ENCODE measurements around the gene FOXP2. TPM values are rescaled to one million over a fixed set of nuclear protein-coding genes. Genes with fewer than 3 reads are reported as not detected.

FOXP2 gene
- total and polyA plus RNA-seq, 2 of the 4 experiments (the other 2 are of a cell fraction), result 0.89 to 1.1 TPM

- ATAC-seq (ENCODE audit: low read depth) (no peak), DNase-seq (no peak)
- H2BK5ac ChIP-seq (ENCODE audit: low read depth, low read length, poor library complexity, severe bottlenecking), result no peak overlapping the region
- no peaks in the 10 kb centered on the region for H3K9me3 ChIP-seq (ENCODE audit: control insufficient read depth, insufficient read depth, low read length)
- H2AFZ ChIP-seq (replicated peaks; ENCODE audit: low read length, poor library complexity), result no peak overlapping the region
- no peaks in the 10 kb centered on the region for H3K27me3 ChIP-seq (ENCODE audit: control insufficient read depth, insufficient read depth, low read length)
- no peak overlapping the region for H3K18ac ChIP-seq (ENCODE audit: low read depth, low read length)
- in situ Hi-C loops (cut with MboI; ENCODE audit: low sequenced_read_pairs), result no loop called here
- TF ChIP-seq ELK1 (IDR thresholded peaks at IDR 0.05; ENCODE audit: borderline replicate concordance, low read depth, low read length) (no peak), SMC3 (IDR thresholded peaks at IDR 0.05; ENCODE audit: low read depth, low read length) (no peak), BHLHE40 (IDR thresholded peaks at IDR 0.05; ENCODE audit: low read depth, low read length) (no peak), MXI1 (IDR thresholded peaks at IDR 0.05; ENCODE audit: borderline replicate concordance, low read depth, low read length) (no peak), POLR2A (IDR thresholded peaks at IDR 0.05; ENCODE audit: low read depth, low read length) (no peak), CEBPB (IDR thresholded peaks at IDR 0.05; ENCODE audit: low read depth, low read length) (no peak), MAZ (IDR thresholded peaks at IDR 0.05; ENCODE audit: borderline replicate concordance, low read depth, low read length) (no peak), RCOR1 (IDR thresholded peaks at IDR 0.05; ENCODE audit: insufficient replicate concordance, low read length) (no peak), RAD21 (IDR thresholded peaks at IDR 0.05; ENCODE audit: low read length) (no peak), FOS (IDR thresholded peaks at IDR 0.05; ENCODE audit: low read depth, low read length) (no peak), USF2 (IDR thresholded peaks at IDR 0.05; ENCODE audit: low read depth, low read length) (no peak), RFX5 (IDR thresholded peaks at IDR 0.05; ENCODE audit: low read depth, low read length) (no peak)
- no peak overlapping the region for H3K4me3 ChIP-seq (ENCODE audit: insufficient read depth, low read depth, low read length)
- no CpG with 5 or more reads among the region's 1 CpG for WGBS, 2 experiments (ENCODE audit: extremely low coverage in 2 of 2, insufficient read length in 1 of 2)
- no peak overlapping the region for H4K91ac ChIP-seq (ENCODE audit: insufficient read depth, low read depth, low read length)
- no peaks in the 10 kb centered on the region for H3K9me1 ChIP-seq (ENCODE audit: insufficient read depth, low read length)
- H3K79me1 ChIP-seq (ENCODE audit: low read depth in 1 of 2, low read length in 2 of 2), result no peaks in the 10 kb centered on the region
- intact Hi-C loops (cut with micrococcal nuclease), result no loop called here
- CTCF ChIA-PET, result interaction anchor here (0.6 kb wide), 1 partner anchor 11 kb away, joined by 4 read pairs; no protein-coding TSS in a partner anchor
- dilution Hi-C loops (cut with HindIII; ENCODE audit: low sequenced_read_pairs, unreplicated experiment), result no loop called here
- no peaks in the 10 kb centered on the region for H3K4me1 ChIP-seq (ENCODE audit: control insufficient read depth, insufficient read depth, low read length)
- H2BK120ac ChIP-seq (ENCODE audit: low read depth, low read length), result no peak overlapping the region
- H3K9ac ChIP-seq (ENCODE audit: low read depth, low read length), result no peak overlapping the region
- H3K4me2 ChIP-seq (ENCODE audit: low read depth, low read length), result no peak overlapping the region
- H3K56ac ChIP-seq (ENCODE audit: extremely low read depth, insufficient read depth, low read length), result no peak overlapping the region
- no peak overlapping the region for H3K4ac ChIP-seq (ENCODE audit: low read depth, low read length)
- no peak overlapping the region for H3K27ac ChIP-seq (ENCODE audit: insufficient read depth, low read length)
- H2BK20ac ChIP-seq (ENCODE audit: low read depth, low read length), result no peak overlapping the region
- no peak overlapping the region for H4K5ac ChIP-seq (ENCODE audit: low read depth, low read length)
- H4K8ac ChIP-seq (ENCODE audit: low read depth in 2 of 2, low read length in 2 of 2), result no peak overlapping the region
- BruUV-seq (replicated peaks), result no TSS peak
- no peak overlapping the region for H3K23ac ChIP-seq (ENCODE audit: low read depth, low read length)
- POLR2A ChIA-PET (ENCODE audit: unreplicated experiment), result no interaction called here
- H4K20me1 ChIP-seq (ENCODE audit: insufficient read depth, low read length), result no peaks in the 10 kb centered on the region
- H2AK9ac ChIP-seq (replicated peaks; ENCODE audit: low read depth, low read length, poor library complexity), result no peak overlapping the region
- H3K14ac ChIP-seq (replicated peaks; ENCODE audit: low read depth, low read length), result no peak overlapping the region
- no peaks in the 10 kb centered on the region for H3K36me3 ChIP-seq (ENCODE audit: control insufficient read depth, insufficient read depth, low read length)
- H2AK5ac ChIP-seq (ENCODE audit: low read depth, low read length), result no peak overlapping the region
- H2BK15ac ChIP-seq (ENCODE audit: low read depth, low read length), result no peak overlapping the region
These were observed 104.6 kb downstream of the FOXP2 start for GRCh38 chr7:114519240-114519639.

Data from IMR-90 (cell line).